ENCODE data around the gene CASP7.

CASP7 gene

DNA sequence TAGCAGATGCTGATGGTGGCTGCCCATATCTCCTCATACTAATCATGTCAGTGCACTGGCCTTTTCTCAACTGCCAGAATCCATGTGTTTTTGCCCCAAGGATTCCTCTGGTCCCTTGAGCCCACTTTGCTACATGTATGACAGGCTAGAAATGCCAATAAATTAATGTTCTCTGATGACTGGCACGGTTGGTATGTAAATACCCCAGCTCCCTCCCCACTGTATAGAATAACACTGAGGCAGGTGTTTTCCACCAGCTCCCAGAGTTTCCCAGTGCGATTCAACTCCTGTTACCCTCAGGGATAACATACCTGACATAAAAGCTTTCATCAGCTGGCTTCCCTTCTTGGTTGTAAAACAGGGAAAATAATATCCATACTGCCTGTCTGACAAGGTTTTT lies 62.8 kb downstream of the CASP7 start:
- H3K27ac ChIP-seq (ENCODE audit: low read length, poor library complexity, severe bottlenecking): no peak overlapping the region
- no peak overlapping the region for H3K4me3 ChIP-seq (ENCODE audit: insufficient read depth in 1 of 2, low read depth in 1 of 2, low read length in 2 of 2)
- no peak for DNase-seq
- WGBS: 38% methylated on average over 1 of the region's 2 CpGs
- no peak overlapping the region for H3K14ac ChIP-seq (ENCODE audit: low read length in 2 of 2)
- H3K27me3 ChIP-seq (ENCODE audit: control insufficient read depth in 1 of 2, insufficient read depth in 1 of 2, low read length in 2 of 2): peaks cover 14 to 40% of the 10 kb centered on the region in 2 experiments
- H3K9ac ChIP-seq (ENCODE audit: low read length): no peak overlapping the region
- H3K23ac ChIP-seq (ENCODE audit: low read length in 2 of 2): no peak overlapping the region
- H4K91ac ChIP-seq (ENCODE audit: low read length): no peak overlapping the region
- no peak overlapping the region for H2BK5ac ChIP-seq (ENCODE audit: low read depth, low read length, poor library complexity, severe bottlenecking)
- no peak overlapping the region for H3K4ac ChIP-seq (ENCODE audit: low read depth in 1 of 2, low read length in 2 of 2)
- no peak overlapping the region for H2BK120ac ChIP-seq (ENCODE audit: low read depth, low read length)
- H3K18ac ChIP-seq (ENCODE audit: low read depth in 1 of 2, low read length in 2 of 2): no peak overlapping the region
- no peak overlapping the region for H3K4me2 ChIP-seq (ENCODE audit: low read length, poor library complexity, severe bottlenecking)
- H3K9me3 ChIP-seq (ENCODE audit: control insufficient read depth, low read length): no peaks in the 10 kb centered on the region
- no peak overlapping the region for H2BK15ac ChIP-seq (ENCODE audit: low read depth, poor library complexity, severe bottlenecking)
- no peaks in the 10 kb centered on the region for H3K4me1 ChIP-seq (ENCODE audit: control insufficient read depth, insufficient read depth, low read depth, low read length)
- H4K8ac ChIP-seq (ENCODE audit: low read length): no peak overlapping the region
- H2AK5ac ChIP-seq (ENCODE audit: low read length, severe bottlenecking): no peak overlapping the region
- no peaks in the 10 kb centered on the region for H3K36me3 ChIP-seq (ENCODE audit: control insufficient read depth in 1 of 2, insufficient read depth in 2 of 2, low read depth in 1 of 2, low read length in 2 of 2)
- H2AFZ ChIP-seq (ENCODE audit: low read depth, low read length): no peak overlapping the region
- no peak overlapping the region for H2BK12ac ChIP-seq (ENCODE audit: low read length in 2 of 2)
- no peaks in the 10 kb centered on the region for H3K79me1 ChIP-seq (replicated peaks; ENCODE audit: low read length, poor library complexity, severe bottlenecking)

DNA sequence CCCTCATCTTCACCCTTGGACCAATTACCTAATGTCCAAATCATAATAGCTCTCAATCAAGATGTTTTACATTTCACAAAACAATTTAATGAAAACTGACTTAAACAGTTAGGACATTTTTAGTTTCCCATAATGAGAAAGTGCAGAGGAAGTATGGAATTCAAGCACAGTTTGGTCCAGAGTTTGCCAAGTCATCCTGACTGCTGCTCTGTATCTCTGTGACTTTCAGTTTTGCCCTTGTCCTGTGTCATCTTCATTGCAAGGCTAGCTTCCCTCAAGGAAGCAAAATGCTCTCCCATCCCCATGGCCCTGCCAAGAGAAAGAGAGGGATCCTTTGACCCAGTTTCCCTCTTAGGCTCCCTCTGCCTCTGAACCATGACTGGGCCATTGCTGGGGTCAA lies 63.9 kb downstream of the CASP7 start:
- no peaks in the 10 kb centered on the region for H3K9me3 ChIP-seq (ENCODE audit: control insufficient read depth, low read length)
- H4K8ac ChIP-seq (ENCODE audit: low read length): no peak overlapping the region
- peaks cover 14 to 38% of the 10 kb centered on the region in 2 experiments for H3K27me3 ChIP-seq (ENCODE audit: control insufficient read depth in 1 of 2, insufficient read depth in 1 of 2, low read length in 2 of 2)
- H3K4me1 ChIP-seq (ENCODE audit: control insufficient read depth, insufficient read depth, low read depth, low read length): no peaks in the 10 kb centered on the region
- H3K27ac ChIP-seq (ENCODE audit: low read length, poor library complexity, severe bottlenecking): no peak overlapping the region
- H2BK120ac ChIP-seq (ENCODE audit: low read depth, low read length): no peak overlapping the region
- H2BK5ac ChIP-seq (ENCODE audit: low read depth, low read length, poor library complexity, severe bottlenecking): no peak overlapping the region
- H3K9ac ChIP-seq (ENCODE audit: low read length): no peak overlapping the region
- H3K36me3 ChIP-seq (ENCODE audit: control insufficient read depth in 1 of 2, insufficient read depth in 2 of 2, low read depth in 1 of 2, low read length in 2 of 2): no peaks in the 10 kb centered on the region
- no peaks in the 10 kb centered on the region for H3K79me1 ChIP-seq (replicated peaks; ENCODE audit: low read length, poor library complexity, severe bottlenecking)
- H3K4me2 ChIP-seq (ENCODE audit: low read length, poor library complexity, severe bottlenecking): no peak overlapping the region
- H2AFZ ChIP-seq (ENCODE audit: low read depth, low read length): no peak overlapping the region
- H2BK15ac ChIP-seq (ENCODE audit: low read depth, poor library complexity, severe bottlenecking): no peak overlapping the region
- no peak overlapping the region for H3K23ac ChIP-seq (ENCODE audit: low read length in 2 of 2)
- no peak overlapping the region for H3K4ac ChIP-seq (ENCODE audit: low read depth in 1 of 2, low read length in 2 of 2)
- no peak overlapping the region for H3K4me3 ChIP-seq (ENCODE audit: insufficient read depth in 1 of 2, low read depth in 1 of 2, low read length in 2 of 2)
- no peak overlapping the region for H2BK12ac ChIP-seq (ENCODE audit: low read length in 2 of 2)
- no peak overlapping the region for H4K91ac ChIP-seq (ENCODE audit: low read length)
- H2AK5ac ChIP-seq (ENCODE audit: low read length, severe bottlenecking): no peak overlapping the region
- H3K18ac ChIP-seq (ENCODE audit: low read depth in 1 of 2, low read length in 2 of 2): no peak overlapping the region
- DNase-seq: no peak
- H3K14ac ChIP-seq (ENCODE audit: low read length in 2 of 2): no peak overlapping the region

DNA sequence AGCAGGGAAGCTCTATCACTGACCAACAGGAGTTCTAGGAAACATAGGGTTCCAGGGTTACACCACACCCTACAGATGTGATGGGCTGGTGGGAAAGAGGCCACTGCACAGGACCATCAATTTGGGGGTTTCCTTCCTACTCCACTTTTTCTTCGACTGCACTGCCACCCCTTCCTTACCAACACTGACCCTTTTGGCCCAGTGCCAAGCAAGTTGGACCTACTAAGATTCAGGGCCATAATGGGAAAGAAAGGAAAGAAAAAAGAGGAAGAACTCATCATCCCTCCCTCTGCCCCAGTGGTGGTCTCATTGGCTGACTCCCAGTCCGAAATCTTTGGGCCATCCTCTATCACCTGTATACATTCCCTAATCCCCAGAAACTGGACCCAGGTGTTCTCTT lies 65.7 kb downstream of the CASP7 start:
- no peak overlapping the region for H4K91ac ChIP-seq (ENCODE audit: low read length)
- no peak overlapping the region for H2BK120ac ChIP-seq (ENCODE audit: low read depth, low read length)
- no peak overlapping the region for H3K4ac ChIP-seq (ENCODE audit: low read depth in 1 of 2, low read length in 2 of 2)
- no peak overlapping the region for H3K18ac ChIP-seq (ENCODE audit: low read depth in 1 of 2, low read length in 2 of 2)
- no peak for DNase-seq
- H3K4me1 ChIP-seq (ENCODE audit: control insufficient read depth, insufficient read depth, low read depth, low read length): no peaks in the 10 kb centered on the region
- H2BK5ac ChIP-seq (ENCODE audit: low read depth, low read length, poor library complexity, severe bottlenecking): no peak overlapping the region
- H3K79me1 ChIP-seq (replicated peaks; ENCODE audit: low read length, poor library complexity, severe bottlenecking): no peaks in the 10 kb centered on the region
- no peak overlapping the region for H3K4me2 ChIP-seq (ENCODE audit: low read length, poor library complexity, severe bottlenecking)
- no peak overlapping the region for H3K23ac ChIP-seq (ENCODE audit: low read length in 2 of 2)
- H3K27me3 ChIP-seq (ENCODE audit: control insufficient read depth in 1 of 2, insufficient read depth in 1 of 2, low read length in 2 of 2): peaks cover 10 to 28% of the 10 kb centered on the region in 2 experiments
- H3K36me3 ChIP-seq (ENCODE audit: control insufficient read depth in 1 of 2, insufficient read depth in 2 of 2, low read depth in 1 of 2, low read length in 2 of 2): no peaks in the 10 kb centered on the region
- no peak overlapping the region for H2BK12ac ChIP-seq (ENCODE audit: low read length in 2 of 2)
- H2AK5ac ChIP-seq (ENCODE audit: low read length, severe bottlenecking): no peak overlapping the region
- no peak overlapping the region for H3K27ac ChIP-seq (ENCODE audit: low read length, poor library complexity, severe bottlenecking)
- no peak overlapping the region for H4K8ac ChIP-seq (ENCODE audit: low read length)
- no peak overlapping the region for H3K9ac ChIP-seq (ENCODE audit: low read length)
- H3K9me3 ChIP-seq (ENCODE audit: control insufficient read depth, low read length): no peaks in the 10 kb centered on the region
- H3K4me3 ChIP-seq (ENCODE audit: insufficient read depth in 1 of 2, low read depth in 1 of 2, low read length in 2 of 2): no peak overlapping the region
- H3K14ac ChIP-seq (ENCODE audit: low read length in 2 of 2): no peak overlapping the region
- H2BK15ac ChIP-seq (ENCODE audit: low read depth, poor library complexity, severe bottlenecking): no peak overlapping the region
- 96% methylated on average over 2 of the region's 2 CpGs for WGBS
- H2AFZ ChIP-seq (ENCODE audit: low read depth, low read length): no peak overlapping the region

DNA sequence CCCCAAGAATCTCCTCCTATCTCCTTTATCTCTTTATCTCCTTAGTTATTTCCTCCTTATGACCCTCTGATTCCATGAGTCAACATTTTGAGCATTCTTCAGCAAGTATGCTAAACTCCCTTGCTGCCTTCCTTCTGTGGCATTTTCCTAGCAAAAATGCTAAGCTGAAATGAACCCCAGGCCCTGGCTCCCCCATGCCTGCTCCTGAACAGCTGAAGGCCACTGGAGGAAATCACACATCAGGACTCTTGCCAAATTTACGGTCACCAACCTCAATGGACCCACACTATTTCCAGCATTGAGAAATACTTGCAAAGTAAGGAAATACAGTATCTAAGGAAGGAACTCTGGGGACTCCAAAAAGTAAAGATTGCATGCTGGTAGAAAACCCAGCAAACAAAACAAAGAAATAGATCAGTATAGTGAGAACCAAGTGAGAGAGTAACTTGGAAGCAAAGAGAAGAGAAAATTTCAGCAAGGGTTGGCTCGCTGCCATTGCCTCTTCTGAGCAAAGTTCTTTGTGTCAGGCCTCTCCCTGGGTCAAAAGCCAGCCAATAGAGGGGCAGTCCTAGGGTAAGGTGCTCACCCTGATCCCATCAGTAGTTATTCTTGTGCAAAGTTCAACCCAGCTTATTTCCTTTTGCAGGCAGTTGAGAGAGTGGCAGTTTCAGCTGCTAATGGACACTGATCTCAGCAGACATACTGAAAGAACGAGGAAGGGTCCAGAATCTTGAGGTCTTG lies 66.7 kb downstream of the CASP7 start:
- Histone ChIP-seq H4K91ac (ENCODE audit: low read length) (no peak overlapping the region), H3K4me2 (ENCODE audit: low read length, poor library complexity, severe bottlenecking) (no peak overlapping the region), H3K4ac (ENCODE audit: low read depth in 1 of 2, low read length in 2 of 2) (no peak overlapping the region), H2AFZ (ENCODE audit: low read depth, low read length) (no peak overlapping the region), H4K8ac (ENCODE audit: low read length) (no peak overlapping the region), H3K9me3 (ENCODE audit: control insufficient read depth, low read length) (no peaks in the 10 kb centered on the region), H2AK5ac (ENCODE audit: low read length, severe bottlenecking) (no peak overlapping the region), H3K4me3 (ENCODE audit: insufficient read depth in 1 of 2, low read depth in 1 of 2, low read length in 2 of 2) (no peak overlapping the region), H3K14ac (ENCODE audit: low read length in 2 of 2) (no peak overlapping the region), H3K79me1 (replicated peaks; ENCODE audit: low read length, poor library complexity, severe bottlenecking) (no peaks in the 10 kb centered on the region), H3K36me3 (ENCODE audit: control insufficient read depth in 1 of 2, insufficient read depth in 2 of 2, low read depth in 1 of 2, low read length in 2 of 2) (no peaks in the 10 kb centered on the region), H3K4me1 (ENCODE audit: control insufficient read depth, insufficient read depth, low read depth, low read length) (no peaks in the 10 kb centered on the region), H3K18ac (ENCODE audit: low read depth in 1 of 2, low read length in 2 of 2) (no peak overlapping the region), H3K9ac (ENCODE audit: low read length) (no peak overlapping the region), H2BK12ac (ENCODE audit: low read length in 2 of 2) (no peak overlapping the region), H3K27me3 (ENCODE audit: control insufficient read depth in 1 of 2, insufficient read depth in 1 of 2, low read length in 2 of 2) (peaks cover 8 to 28% of the 10 kb centered on the region in 2 experiments), H2BK15ac (ENCODE audit: low read depth, poor library complexity, severe bottlenecking) (no peak overlapping the region), H2BK120ac (ENCODE audit: low read depth, low read length) (no peak overlapping the region), H3K23ac (ENCODE audit: low read length in 2 of 2) (no peak overlapping the region), H3K27ac (ENCODE audit: low read length, poor library complexity, severe bottlenecking) (no peak overlapping the region), H2BK5ac (ENCODE audit: low read depth, low read length, poor library complexity, severe bottlenecking) (no peak overlapping the region)
- DNase-seq: peak; percentile 44
- WGBS: 74% methylated on average over 2 of the region's 3 CpGs

All from mesenchymal stem cell (in vitro differentiated cells and primary cell).